Skeletal muscle cell (primary cell): ENCODE results near the gene TMEM201.
"Not testable (repeated sequence)": the region's sequence is repeated elsewhere in the genome, so short reads cannot be mapped to it uniquely, and the experiment has no call there.

ENCODE experiments used
- DNase-seq: peaks from one replicate; pipeline ENCODE4 v3.0.0-alpha.2; 2010; ENCODE audit warnings: low read depth
- H3K4me3 ChIP-seq: 2 replicates; pipeline ENCODE4 v1.5.1; 2011; ENCODE audit warnings: low read depth, mild to moderate bottlenecking, control low read depth, low read length, moderate library complexity

TMEM201 gene

GRCh38 chr1:9588551-9589143 lies at the start of gene TMEM201:
TMEM201 (plus strand) TSS chr1:9588911; CDS start chr1:9588931, 20 bp downstream.
- DNase-seq = peak; percentile 58
- H3K4me3 ChIP-seq = peak within 1 kb of the TSS; percentile 53

GRCh38 chr1:9539165-9539828 lies 49.4 kb upstream of the TMEM201 start, which contains the start of gene SLC25A33:
SLC25A33 (plus strand) TSS chr1:9539465; CDS start chr1:9539692, 227 bp downstream.
- peak; percentile 89 for DNase-seq
- peak within 1 kb of the TSS; percentile 78 for H3K4me3 ChIP-seq

GRCh38 chr1:9539829-9540550 lies 48.7 kb upstream of the TMEM201 start:
- H3K4me3 ChIP-seq = peak overlapping the region; percentile 78
- DNase-seq = no peak

GRCh38 chr1:9542430-9542829 lies 46.3 kb upstream of the TMEM201 start:
- no peak overlapping the region for H3K4me3 ChIP-seq
- no peak for DNase-seq

GRCh38 chr1:9544926-9545325 lies 43.8 kb upstream of the TMEM201 start:
- DNase-seq = no peak
- H3K4me3 ChIP-seq = no peak overlapping the region

- no peak overlapping the region for H3K4me3 ChIP-seq
- DNase-seq = no peak
Observed at GRCh38 chr1:9549955-9550546, 38.7 kb upstream of the TMEM201 start.

GRCh38 chr1:9551984-9552383 lies 36.7 kb upstream of the TMEM201 start:
- no peak for DNase-seq
- no peak overlapping the region for H3K4me3 ChIP-seq

- H3K4me3 ChIP-seq = no peak overlapping the region
- no peak for DNase-seq
Observed at GRCh38 chr1:9553736-9554144, 35.0 kb upstream of the TMEM201 start.

GRCh38 chr1:9555942-9556341 lies 32.8 kb upstream of the TMEM201 start:
- no peak overlapping the region for H3K4me3 ChIP-seq
- DNase-seq = no peak

GRCh38 chr1:9557624-9558023 lies 31.1 kb upstream of the TMEM201 start:
- DNase-seq = no peak
- no peak overlapping the region for H3K4me3 ChIP-seq

GRCh38 chr1:9558271-9558945 lies 30.3 kb upstream of the TMEM201 start:
- no peak overlapping the region for H3K4me3 ChIP-seq
- DNase-seq = no peak

- H3K4me3 ChIP-seq = no peak overlapping the region
- DNase-seq = no peak
Observed at GRCh38 chr1:9558946-9559545, 29.7 kb upstream of the TMEM201 start.

- H3K4me3 ChIP-seq = no peak overlapping the region
- DNase-seq = no peak
Observed at GRCh38 chr1:9559673-9560072, 29.0 kb upstream of the TMEM201 start.

GRCh38 chr1:9560090-9560489 lies 28.6 kb upstream of the TMEM201 start:
- not testable (repeated sequence) for H3K4me3 ChIP-seq, DNase-seq

GRCh38 chr1:9561429-9561828 lies 27.3 kb upstream of the TMEM201 start:
- no peak overlapping the region for H3K4me3 ChIP-seq
- DNase-seq = peak; percentile 73

- no peak overlapping the region for H3K4me3 ChIP-seq
- no peak for DNase-seq
Observed at GRCh38 chr1:9569267-9569666, 19.4 kb upstream of the TMEM201 start.

- not testable (repeated sequence) for H3K4me3 ChIP-seq, DNase-seq
Observed at GRCh38 chr1:9570886-9571529, 17.7 kb upstream of the TMEM201 start.

GRCh38 chr1:9573723-9574122 lies 15.0 kb upstream of the TMEM201 start:
- DNase-seq = no peak
- no peak overlapping the region for H3K4me3 ChIP-seq

- H3K4me3 ChIP-seq = no peak overlapping the region
- no peak for DNase-seq
Observed at GRCh38 chr1:9575486-9575885, 13.2 kb upstream of the TMEM201 start.
